CD4-positive, alpha-beta memory T cell (primary cell): ENCODE results near the gene TMEM88. TPM values are rescaled to one million over a fixed set of nuclear protein-coding genes. Genes with fewer than 3 reads are reported as not detected.
A peak's percentile ranks its signal among the peaks of the same experiment; 100 is the strongest.

Experiments used
- CTCF ChIA-PET: fragments of 350-600 bp; sonication (Branson Sonifier 250); formaldehyde crosslinking; loops from one replicate; lab custom pipeline; 2021; ENCODE audit warnings: inconsistent platforms; ENCODE audit not compliant: partially characterized antibody; lab: Charles Lee
- POLR2A ChIA-PET: fragments of 350-600 bp; sonication (Branson Sonifier 250); formaldehyde crosslinking; loops from one replicate; lab custom pipeline; 2021; ENCODE audit not compliant: partially characterized antibody; lab: Charles Lee
- DNase-seq, 5 donors: peaks; one replicate each; pipeline versions ENCODE4 v3.0.0 to v3.0.0-alpha.2; 2020 to 2022; ENCODE audit warnings: mixed read lengths in 1 of 5
- H3K27ac ChIP-seq: one replicate; pipeline ENCODE4 v1.7.0; 2013; ENCODE audit warnings: low read depth, low read length
- H3K27me3 ChIP-seq: 2 replicates; pipeline ENCODE4 v1.7.0; 2013; ENCODE audit warnings: mild to moderate bottlenecking, low read length, moderate library complexity; ENCODE audit not compliant: insufficient read depth
- H3K36me3 ChIP-seq: 2 replicates; pipeline ENCODE4 v1.7.0; 2013; ENCODE audit warnings: mild to moderate bottlenecking, low read length, moderate library complexity; ENCODE audit not compliant: insufficient read depth
- H3K4me1 ChIP-seq: 2 replicates; pipeline ENCODE4 v1.7.0; 2013; ENCODE audit warnings: mild to moderate bottlenecking, low read length, moderate library complexity; ENCODE audit not compliant: insufficient read depth
- H3K4me3 ChIP-seq, 2 donors: one replicate each; pipeline ENCODE4 v1.7.0; 2013; ENCODE audit warnings: low read length in 2 of 2, mild to moderate bottlenecking in 1 of 2
- H3K9me3 ChIP-seq, 2 donors: one replicate each; pipeline ENCODE4 v1.7.0; 2013; ENCODE audit warnings: low read length in 2 of 2, control low read depth in 1 of 2; ENCODE audit not compliant: control insufficient read depth in 1 of 2
- H3K27ac Mint-ChIP-seq, 7 donors: one replicate each; pipeline ENCODE4 v1.8.0; 2020 to 2021; ENCODE audit warnings: mixed read lengths in 7 of 7, mild to moderate bottlenecking in 6 of 7, inconsistent platforms in 3 of 7, moderate library complexity in 3 of 7
- H3K27me3 Mint-ChIP-seq, 2 donors: one replicate each; pipeline ENCODE4 v1.8.0; 2020 to 2021; ENCODE audit warnings: mixed read lengths in 2 of 2
- H3K36me3 Mint-ChIP-seq, 2 donors: one replicate each; pipeline ENCODE4 v1.8.0; 2020 to 2021; ENCODE audit warnings: mixed read lengths in 2 of 2, inconsistent platforms in 1 of 2, mild to moderate bottlenecking in 1 of 2
- H3K4me1 Mint-ChIP-seq, 4 donors: one replicate each; pipeline ENCODE4 v1.8.0; 2020 to 2021; ENCODE audit warnings: mixed read lengths in 4 of 4, mild to moderate bottlenecking in 1 of 4
- H3K4me3 Mint-ChIP-seq, 8 donors: one replicate each; pipeline ENCODE4 v1.8.0; 2020 to 2021; ENCODE audit warnings: mixed read lengths in 8 of 8, mild to moderate bottlenecking in 7 of 8, moderate library complexity in 6 of 8, inconsistent platforms in 3 of 8
- H3K9me3 Mint-ChIP-seq, 8 donors: one replicate each; pipeline ENCODE4 v1.8.0; 2020 to 2021; ENCODE audit warnings: mixed read lengths in 8 of 8, mild to moderate bottlenecking in 5 of 8, inconsistent platforms in 3 of 8, moderate library complexity in 1 of 8
- intact Hi-C: fragments of 100-400 bp; cut with micrococcal nuclease; formaldehyde crosslinking; loops from one replicate; pipeline ENCODE4 v1.15.1; 2023
- polyA plus RNA-seq, 2 donors: library from polyadenylated mRNA; unstranded; fragments of 300-500 nt; fragmentation: Illumina TruSeq; gene quantifications; one replicate each; pipeline ENCODE4 v1.2.3, GENCODE V29; 2021
- total RNA-seq, 2 experiments: library from RNA; stranded (reverse); gene quantifications; one replicate each; pipeline ENCODE4 v1.2.3, GENCODE V29; 2021

The TMEM88 gene
- total and polyA plus RNA-seq, 4 experiments from 2014 or later, result 6.2 to 7.9 TPM; not detected in 2

- Histone ChIP-seq H3K4me3 (peak overlapping the region in 1 of 2 donors; percentile 61), H3K27ac (peak overlapping the region; percentile 98), H3K27me3 (no peaks in the 10 kb centered on the region), H3K4me1 (peaks cover 56% of the 10 kb centered on the region), H3K36me3 (no peaks in the 10 kb centered on the region), H3K9me3 (no peaks in the 10 kb centered on the region)
- DNase-seq, result peak; percentile 53 to 84 (median 57)
- peak overlapping the region; percentile 98 to 100 (median 99) for H3K27ac Mint-ChIP-seq
- H3K9me3 Mint-ChIP-seq, result peaks cover 0 to 3% (median 0%) of the 10 kb centered on the region in 8 donors
- H3K36me3 Mint-ChIP-seq, result peaks cover 0 to 35% of the 10 kb centered on the region in 2 donors
- H3K4me1 Mint-ChIP-seq, result peaks cover 48 to 80% (median 55%) of the 10 kb centered on the region in 4 donors
- ChIA-PET POLR2A (interaction anchor here (1.0 to 9.0 kb wide), 9 partner anchors 11 to 149 kb away, joined by 3 to 238 read pairs (median 7); partner anchors contain the start of genes CNTROB, CYB5D1, NAA38 and RNF227), CTCF (interaction anchor here (1.3 to 6.1 kb wide), 4 partner anchors 10 to 154 kb away, joined by 3 to 65 read pairs (median 5); partner anchors contain the start of gene NAA38)
- peak overlapping the region; percentile 83 to 95 (median 92) for H3K4me3 Mint-ChIP-seq
- intact Hi-C loops, result no loop called here
- peaks cover 0 to 6% of the 10 kb centered on the region in 2 donors for H3K27me3 Mint-ChIP-seq
Measured at GRCh38 chr17:7836596-7837407, 18.1 kb upstream of the TMEM88 start.

GRCh38 chr17:7837408-7838088 lies 17.3 kb upstream of the TMEM88 start:
- Mint-ChIP-seq H3K27me3 (peaks cover 0 to 5% of the 10 kb centered on the region in 2 donors), H3K36me3 (peaks cover 0 to 42% of the 10 kb centered on the region in 2 donors), H3K27ac (peak overlapping the region; percentile 98 to 100 (median 99)), H3K4me3 (peak overlapping the region; percentile 83 to 95 (median 92)), H3K4me1 (peaks cover 49 to 87% (median 57%) of the 10 kb centered on the region in 4 donors), H3K9me3 (peaks cover 0 to 3% (median 0%) of the 10 kb centered on the region in 8 donors)
- H3K36me3 ChIP-seq, result no peaks in the 10 kb centered on the region
- CTCF ChIA-PET, result interaction anchor here (0.8 to 6.1 kb wide), 5 partner anchors 11 to 256 kb away, joined by 3 to 65 read pairs (median 3); partner anchors contain the start of gene NAA38
- DNase-seq, result peak in 1 of 5 donors; percentile 26
- POLR2A ChIA-PET, result interaction anchor here (1.0 to 9.0 kb wide), 5 partner anchors 10 to 150 kb away, joined by 3 to 238 read pairs (median 4); partner anchors contain the start of genes CNTROB, NAA38, TMEM88 and TP53
- H3K27me3 ChIP-seq, result no peaks in the 10 kb centered on the region
- H3K9me3 ChIP-seq, result no peaks in the 10 kb centered on the region
- H3K4me3 ChIP-seq, result no peak overlapping the region
- H3K27ac ChIP-seq, result peak overlapping the region; percentile 98
- intact Hi-C loops, result no loop called here
- peaks cover 56% of the 10 kb centered on the region for H3K4me1 ChIP-seq

- peak overlapping the region; percentile 98 to 100 (median 100) for H3K27ac Mint-ChIP-seq
- Histone ChIP-seq H3K27me3 (no peaks in the 10 kb centered on the region), H3K4me1 (peaks cover 58% of the 10 kb centered on the region), H3K27ac (peak overlapping the region; percentile 15), H3K4me3 (no peak overlapping the region), H3K36me3 (no peaks in the 10 kb centered on the region), H3K9me3 (no peaks in the 10 kb centered on the region)
- peaks cover 0 to 3% (median 0%) of the 10 kb centered on the region in 8 donors for H3K9me3 Mint-ChIP-seq
- CTCF ChIA-PET, result interaction anchor here (0.8 to 6.1 kb wide), 6 partner anchors 11 to 255 kb away, joined by 3 to 65 read pairs (median 3); partner anchors contain the start of gene NAA38
- POLR2A ChIA-PET, result interaction anchor here (1.0 to 9.0 kb wide), 4 partner anchors 9 to 94 kb away, joined by 3 to 238 read pairs (median 6); partner anchors contain the start of genes CNTROB, NAA38, TMEM88 and TRAPPC1
- peaks cover 46 to 94% (median 58%) of the 10 kb centered on the region in 4 donors for H3K4me1 Mint-ChIP-seq
- peaks cover 0 to 49% of the 10 kb centered on the region in 2 donors for H3K36me3 Mint-ChIP-seq
- intact Hi-C loops, result no loop called here
- H3K27me3 Mint-ChIP-seq, result peaks cover 0 to 4% of the 10 kb centered on the region in 2 donors
- H3K4me3 Mint-ChIP-seq, result peak overlapping the region; percentile 37 to 95 (median 92)
- no peak for DNase-seq
Measured at GRCh38 chr17:7838090-7839075, 16.5 kb upstream of the TMEM88 start.

- no peak overlapping the region for H3K4me3 ChIP-seq
- Mint-ChIP-seq H3K4me3 (peak overlapping the region in 6 of 8 donors; percentile 37 to 90 (median 58)), H3K9me3 (peaks cover 0 to 3% (median 0%) of the 10 kb centered on the region in 8 donors), H3K36me3 (peaks cover 0 to 51% of the 10 kb centered on the region in 2 donors), H3K4me1 (peaks cover 43 to 94% (median 59%) of the 10 kb centered on the region in 4 donors), H3K27ac (peak overlapping the region; percentile 43 to 100 (median 100)), H3K27me3 (peaks cover 0 to 3% of the 10 kb centered on the region in 2 donors)
- peak in 1 of 5 donors; percentile 47 for DNase-seq
- H3K4me1 ChIP-seq, result peaks cover 55% of the 10 kb centered on the region
- intact Hi-C loops, result no loop called here
- H3K27me3 ChIP-seq, result no peaks in the 10 kb centered on the region
- peak overlapping the region; percentile 99 for H3K27ac ChIP-seq
- H3K9me3 ChIP-seq, result no peaks in the 10 kb centered on the region
- CTCF ChIA-PET, result interaction anchor here (1.0 to 1.3 kb wide), 2 partner anchors 12 to 18 kb away, joined by 3 read pairs; partner anchors contain the start of gene NAA38
- H3K36me3 ChIP-seq, result no peaks in the 10 kb centered on the region
- POLR2A ChIA-PET, result interaction anchor here (9.0 kb wide), 1 partner anchor 8 kb away, joined by 238 read pairs; no protein-coding TSS in a partner anchor
Measured at GRCh38 chr17:7839190-7839875, 15.5 kb upstream of the TMEM88 start.

GRCh38 chr17:7839876-7840261 lies 15.0 kb upstream of the TMEM88 start:
- H3K9me3 ChIP-seq, result no peaks in the 10 kb centered on the region
- intact Hi-C loops, result loop anchor here (5.0 to 10.0 kb wide), 3 partner anchors 153 to 605 kb away; partner anchors contain the start of genes CTC1, DVL2, PFAS and PHF23
- ChIA-PET CTCF (interaction anchor here (1.3 to 1.4 kb wide), 2 partner anchors 11 to 17 kb away, joined by 3 to 6 read pairs; partner anchors contain the start of gene NAA38), POLR2A (interaction anchor here (4.3 to 4.5 kb wide), 2 partner anchors 11 to 18 kb away, joined by 23 to 45 read pairs; partner anchors contain the start of genes CYB5D1, NAA38 and TMEM88)
- H3K27ac ChIP-seq, result peak overlapping the region; percentile 99
- H3K4me3 ChIP-seq, result no peak overlapping the region
- no peaks in the 10 kb centered on the region for H3K27me3 ChIP-seq
- H3K4me1 ChIP-seq, result peaks cover 56% of the 10 kb centered on the region
- Mint-ChIP-seq H3K4me3 (peak overlapping the region in 6 of 8 donors; percentile 17 to 90 (median 51)), H3K27ac (peak overlapping the region; percentile 99 to 100 (median 100)), H3K36me3 (peaks cover 0 to 51% of the 10 kb centered on the region in 2 donors), H3K27me3 (peaks cover 0 to 3% of the 10 kb centered on the region in 2 donors), H3K4me1 (peaks cover 43 to 90% (median 60%) of the 10 kb centered on the region in 4 donors), H3K9me3 (peaks cover 0 to 3% (median 0%) of the 10 kb centered on the region in 8 donors)
- H3K36me3 ChIP-seq, result no peaks in the 10 kb centered on the region
- DNase-seq, result peak in 2 of 5 donors; percentile 37 to 38
